IPS-20b (cell line): ENCODE data around the gene IL21R.
"Not testable (repeated sequence)": the region's sequence is repeated elsewhere in the genome, so short reads cannot be mapped to it uniquely, and the experiment has no call there.

Experiments
- H3K27ac ChIP-seq: one replicate; pipeline ENCODE4 v1.5.1; 2013; ENCODE audit warnings: low read length
- H3K27me3 ChIP-seq: 2 replicates; pipeline ENCODE4 v1.6.1; 2013; ENCODE audit warnings: mild to moderate bottlenecking, low read length, inconsistent platforms; ENCODE audit not compliant: insufficient read depth
- H3K36me3 ChIP-seq: 2 replicates; pipeline ENCODE4 v1.6.1; 2013; ENCODE audit warnings: low read depth, mild to moderate bottlenecking, inconsistent platforms, low read length, moderate library complexity; ENCODE audit not compliant: insufficient read depth
- H3K4me1 ChIP-seq: 2 replicates; pipeline ENCODE4 v1.6.1; 2013; ENCODE audit warnings: mild to moderate bottlenecking, control low read depth, inconsistent platforms, low read length, moderate library complexity; ENCODE audit not compliant: insufficient read depth
- H3K4me3 ChIP-seq: 2 replicates; pipeline ENCODE4 v1.5.1; 2013; ENCODE audit warnings: mild to moderate bottlenecking, low read length, inconsistent platforms
- H3K9ac ChIP-seq: 2 replicates; pipeline ENCODE4 v1.6.1; 2013; ENCODE audit warnings: low read depth, mild to moderate bottlenecking, inconsistent platforms, low read length, moderate library complexity
- H3K9me3 ChIP-seq: 2 replicates; pipeline ENCODE4 v1.6.1; 2013; ENCODE audit warnings: mild to moderate bottlenecking, low read depth, low read length, inconsistent platforms; ENCODE audit not compliant: insufficient read depth

The IL21R gene

GRCh38 chr16:27405546-27406451 is 3.8 kb downstream of the IL21R start:
- H3K9ac ChIP-seq, result no peak overlapping the region

GRCh38 chr16:27406511-27407128 is 4.6 kb downstream of the IL21R start:
- H3K27ac ChIP-seq, result no peak overlapping the region
- peaks cover 6% of the 10 kb centered on the region; the same call in 1 of the 2 replicates for H3K4me1 ChIP-seq
- H3K9me3 ChIP-seq, result peaks cover 7% of the 10 kb centered on the region; the same call in 1 of the 2 replicates
- no peak overlapping the region for H3K9ac ChIP-seq
- H3K36me3 ChIP-seq, result no peaks in the 10 kb centered on the region
- H3K27me3 ChIP-seq, result no peaks in the 10 kb centered on the region
- no peak overlapping the region for H3K4me3 ChIP-seq

More at GRCh38 chr16:27405546-27406451, 3.8 kb downstream of the IL21R start:
- Histone ChIP-seq H3K27ac (no peak overlapping the region), H3K9me3 (peaks cover 7% of the 10 kb centered on the region; the same call in 1 of the 2 replicates), H3K36me3 (no peaks in the 10 kb centered on the region), H3K4me3 (no peak overlapping the region), H3K27me3 (no peaks in the 10 kb centered on the region), H3K4me1 (peaks cover 6% of the 10 kb centered on the region; the same call in 1 of the 2 replicates)

DNA sequence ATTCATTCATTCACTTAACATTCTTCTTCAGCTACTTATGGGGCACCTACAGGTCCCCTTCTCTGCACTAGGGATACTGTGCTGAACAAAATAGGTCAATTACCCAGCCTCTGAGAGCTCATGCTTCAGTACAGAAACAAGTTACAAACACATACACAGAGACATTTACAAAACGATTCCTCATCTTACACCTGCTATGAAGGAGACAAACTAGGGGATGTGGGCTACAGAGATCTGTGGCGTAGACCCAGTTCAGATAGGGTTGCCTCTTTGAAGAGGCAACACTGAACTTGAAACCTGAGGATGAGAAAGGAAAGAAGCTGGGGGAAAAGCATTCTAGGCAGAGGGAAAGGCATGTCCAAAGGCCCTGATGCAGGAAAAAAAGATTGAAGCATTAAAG is 5.2 kb downstream of the IL21R start:
- Histone ChIP-seq H3K4me3 (no peak overlapping the region), H3K9ac (no peak overlapping the region), H3K9me3 (peaks cover 7% of the 10 kb centered on the region; the same call in 1 of the 2 replicates)

DNA sequence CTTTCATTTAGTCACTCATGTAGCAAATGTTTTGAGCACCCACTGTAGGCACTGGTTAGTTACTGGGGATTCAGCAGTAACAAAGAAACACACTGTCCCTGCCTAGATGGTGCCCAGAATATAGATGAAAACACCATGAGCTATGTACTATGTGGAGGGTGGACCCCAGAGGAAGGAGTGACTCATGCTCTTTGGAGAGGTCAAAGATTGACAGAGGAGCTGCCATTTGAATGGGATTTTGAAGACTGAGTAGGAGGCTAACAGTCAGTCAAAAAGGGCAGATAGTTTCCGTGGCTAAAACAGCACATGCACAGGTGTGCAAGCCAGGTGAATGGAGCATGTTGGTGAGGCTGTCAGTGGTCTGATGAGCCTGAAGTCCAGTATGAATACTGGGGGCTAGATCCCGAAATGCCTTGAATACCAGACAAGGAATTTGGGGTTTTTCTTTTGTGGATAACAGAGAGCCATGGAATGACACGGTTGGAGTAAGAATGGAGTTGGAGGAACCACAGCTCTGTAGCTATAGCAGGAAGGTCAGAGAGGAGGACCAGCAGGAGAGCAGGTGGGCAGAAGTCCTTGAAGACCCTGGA is 6.1 kb downstream of the IL21R start:
- no peak overlapping the region for H3K27ac ChIP-seq
- no peaks in the 10 kb centered on the region for H3K27me3 ChIP-seq
- H3K9ac ChIP-seq, result no peak overlapping the region

More for the DNA sequence above, 5.2 kb downstream of the IL21R start:
- Histone ChIP-seq H3K27me3 (no peaks in the 10 kb centered on the region), H3K4me1 (peaks cover 6% of the 10 kb centered on the region; the same call in 1 of the 2 replicates), H3K36me3 (no peaks in the 10 kb centered on the region), H3K27ac (no peak overlapping the region)

DNA sequence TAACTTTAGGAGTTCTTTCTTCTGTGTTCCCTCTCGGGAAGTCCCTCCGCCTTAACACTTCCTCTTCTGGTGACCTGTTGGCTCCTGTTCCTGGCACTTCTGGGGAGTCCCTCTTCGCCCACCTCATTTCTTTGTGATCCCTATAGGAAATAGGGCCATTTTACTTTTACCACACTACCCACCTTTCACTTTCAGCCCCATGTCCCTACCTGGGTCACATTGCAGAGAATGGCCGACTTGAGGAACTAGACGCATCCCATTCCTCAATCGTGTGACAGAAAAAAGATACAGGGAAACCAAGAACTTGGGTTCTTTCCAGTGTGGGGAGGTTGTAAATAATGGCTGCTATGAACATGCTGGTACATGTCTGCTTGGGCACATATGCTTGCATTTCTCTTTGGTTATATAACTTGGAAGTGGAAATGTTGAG is 6.6 kb downstream of the IL21R start:
- Histone ChIP-seq H3K36me3 (no peaks in the 10 kb centered on the region), H3K27ac (no peak overlapping the region), H3K9me3 (peaks cover 7% of the 10 kb centered on the region; the same call in 1 of the 2 replicates), H3K9ac (no peak overlapping the region), H3K27me3 (no peaks in the 10 kb centered on the region), H3K4me3 (no peak overlapping the region), H3K4me1 (peaks cover 6% of the 10 kb centered on the region; the same call in 1 of the 2 replicates)

More for the DNA sequence above, 6.1 kb downstream of the IL21R start:
- H3K9me3 ChIP-seq, result peaks cover 7% of the 10 kb centered on the region; the same call in 1 of the 2 replicates
- peaks cover 6% of the 10 kb centered on the region; the same call in 1 of the 2 replicates for H3K4me1 ChIP-seq
- H3K4me3 ChIP-seq, result no peak overlapping the region
- no peaks in the 10 kb centered on the region for H3K36me3 ChIP-seq

DNA sequence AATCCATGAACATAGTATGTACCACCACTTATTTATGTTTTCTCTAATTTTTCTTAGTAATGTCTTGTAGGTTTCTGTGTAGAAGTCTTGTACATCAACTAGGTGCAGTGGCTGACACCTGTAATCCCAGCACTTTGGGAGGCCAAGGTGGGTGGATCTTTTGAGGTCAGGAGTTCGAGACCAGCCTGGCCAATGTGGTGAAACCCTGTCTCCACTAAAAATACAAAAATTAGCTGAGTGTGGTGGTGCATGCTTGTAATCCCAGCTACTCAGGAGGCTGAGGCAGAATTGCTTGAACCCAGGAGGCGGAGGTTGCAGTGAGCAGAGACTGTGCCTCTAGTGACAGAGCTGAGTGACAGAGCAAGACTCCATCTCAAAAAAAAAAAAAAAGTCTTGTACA is 8.0 kb downstream of the IL21R start:
- not testable (repeated sequence) for H3K9ac ChIP-seq, H3K27me3 ChIP-seq, H3K4me1 ChIP-seq, H3K36me3 ChIP-seq, H3K27ac ChIP-seq, H3K4me3 ChIP-seq, H3K9me3 ChIP-seq

DNA sequence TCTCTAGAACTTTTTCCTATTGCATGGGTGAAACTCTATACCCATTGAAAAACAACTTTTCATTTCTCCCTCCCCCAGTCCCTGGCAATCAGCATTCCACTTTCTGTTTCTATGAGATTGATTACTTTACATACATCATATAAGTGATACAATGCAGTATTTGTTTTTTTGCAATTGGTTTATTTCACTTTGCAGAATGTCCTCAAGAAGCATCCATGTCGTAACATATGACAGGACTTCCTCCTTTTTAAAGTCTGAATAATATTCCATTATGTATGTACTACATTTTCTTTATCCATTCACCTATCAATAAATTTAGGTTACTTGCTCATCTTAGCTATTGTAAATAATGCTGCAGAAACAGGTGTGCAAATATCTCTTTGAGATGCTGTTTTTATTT is 8.8 kb downstream of the IL21R start:
- no peak overlapping the region for H3K9ac ChIP-seq
- peaks cover 7% of the 10 kb centered on the region; the same call in 1 of the 2 replicates for H3K9me3 ChIP-seq
- H3K27ac ChIP-seq, result no peak overlapping the region
- no peak overlapping the region for H3K4me3 ChIP-seq
- peaks cover 6% of the 10 kb centered on the region; the same call in 1 of the 2 replicates for H3K4me1 ChIP-seq
- H3K27me3 ChIP-seq, result no peaks in the 10 kb centered on the region
- H3K36me3 ChIP-seq, result no peaks in the 10 kb centered on the region

DNA sequence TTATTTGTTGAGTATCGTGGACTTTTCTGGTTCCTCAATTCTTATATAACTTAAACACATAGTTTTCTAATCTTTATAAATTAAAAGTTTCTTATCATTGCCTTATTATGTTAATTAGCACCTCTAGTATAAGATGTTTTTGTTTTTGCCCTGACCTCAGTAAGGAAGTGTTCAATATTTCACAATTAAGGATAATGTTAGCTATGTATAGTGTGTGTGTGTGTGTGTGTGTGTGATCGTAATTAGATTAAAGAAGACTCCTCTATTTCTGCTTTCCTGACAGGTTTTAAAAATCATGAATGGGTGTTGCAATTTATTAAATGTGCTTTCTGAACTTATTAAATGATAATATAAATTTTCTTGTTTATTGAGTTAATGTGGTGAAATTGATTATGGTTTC is 12.0 kb downstream of the IL21R start:
- H3K4me3 ChIP-seq, result no peak overlapping the region
- no peaks in the 10 kb centered on the region for H3K36me3 ChIP-seq
- no peak overlapping the region for H3K9ac ChIP-seq
- peaks cover 6% of the 10 kb centered on the region; the same call in 1 of the 2 replicates for H3K4me1 ChIP-seq
- no peak overlapping the region for H3K27ac ChIP-seq
- H3K9me3 ChIP-seq, result peaks cover 7% of the 10 kb centered on the region; the same call in 1 of the 2 replicates
- no peaks in the 10 kb centered on the region for H3K27me3 ChIP-seq

DNA sequence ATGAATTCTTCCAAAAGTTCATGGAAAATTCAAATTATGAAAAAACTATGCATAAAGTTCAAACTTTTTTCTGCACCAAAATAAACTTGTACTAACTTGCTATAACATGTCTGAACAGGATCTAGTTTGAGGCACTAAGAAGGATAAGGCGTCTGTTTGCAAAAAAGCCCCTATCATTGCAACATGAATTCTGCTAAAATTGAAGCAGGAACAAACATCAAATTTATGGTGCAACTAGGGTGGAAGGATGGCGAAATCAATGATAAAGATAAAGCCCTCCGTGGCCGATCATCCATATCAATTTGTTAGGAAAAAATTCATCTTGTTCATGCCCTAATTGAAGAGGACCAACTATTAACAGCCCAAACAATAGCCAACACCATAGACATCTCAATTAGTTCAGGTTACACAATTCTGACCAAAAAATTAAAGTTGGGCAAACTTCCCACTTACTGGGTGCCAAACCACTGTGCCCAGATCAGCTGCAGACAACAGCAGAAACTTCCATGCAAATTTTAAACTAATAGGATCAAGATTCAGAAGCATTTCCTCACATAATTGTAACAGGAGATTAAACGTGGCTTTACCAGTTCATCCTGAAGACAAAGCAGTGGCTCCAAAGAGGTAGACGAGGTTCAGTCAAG is 12.9 kb downstream of the IL21R start:
- no peaks in the 10 kb centered on the region for H3K27me3 ChIP-seq
- H3K27ac ChIP-seq, result no peak overlapping the region
- no peaks in the 10 kb centered on the region for H3K9me3 ChIP-seq
- H3K36me3 ChIP-seq, result no peaks in the 10 kb centered on the region
- no peak overlapping the region for H3K9ac ChIP-seq
- H3K4me3 ChIP-seq, result no peak overlapping the region
- peaks cover 6% of the 10 kb centered on the region; the same call in 1 of the 2 replicates for H3K4me1 ChIP-seq

- Histone ChIP-seq H3K9ac (no peak overlapping the region), H3K4me3 (no peak overlapping the region), H3K9me3 (peaks cover 13% of the 10 kb centered on the region), H3K36me3 (no peaks in the 10 kb centered on the region), H3K27me3 (no peaks in the 10 kb centered on the region), H3K4me1 (no peaks in the 10 kb centered on the region), H3K27ac (no peak overlapping the region)
Observed at GRCh38 chr16:27417047-27417671, 15.2 kb downstream of the IL21R start.
